Adipose tissue (tissue), 3 donors: ENCODE results near the gene PPFIA2. TPM values are rescaled to one million over a fixed set of nuclear protein-coding genes. Genes with fewer than 3 reads are reported as not detected.

Source experiments
- H3K27ac ChIP-seq: one replicate; pipeline ENCODE4 v1.5.1; 2013; ENCODE audit warnings: low read depth, low read length
- whole genome bisulfite sequencing, 3 donors: extraction: QIAGEN DNeasy Blood & Tissue Kit; methylation state at CpG; one replicate each; pipeline ENCODE4 v1.1.7; 2013; 5-methylcytosine and 5-hydroxymethylcytosine counted together
- polyA plus RNA-seq, 3 donors: library from polyadenylated mRNA; stranded (reverse); fragments of 200-250 nt; gene quantifications; one replicate each; pipeline ENCODE4 v1.2.3, GENCODE V29; 2013
- donor health status: healthy with polysubstance abuse.
- donor health status: Bipolar disorder and iron deficiency.
- donor health status: healthy.

Gene PPFIA2
- polyA plus RNA-seq, 3 donors, result 0.02 to 0.27 (median 0.22) TPM

GRCh38 chr12:81588235-81589008 lies 170.7 kb downstream of the PPFIA2 start:
- 16 to 61% (median 53%) methylated on average over 1 of the region's 1 CpG for WGBS, 3 donors
- H3K27ac ChIP-seq, result no peak overlapping the region

GRCh38 chr12:81585787-81586186 lies 173.4 kb downstream of the PPFIA2 start:
- no peak overlapping the region for H3K27ac ChIP-seq
- WGBS, 3 donors, result 51 to 55% (median 52%) methylated on average over 1 of the region's 1 CpG

GRCh38 chr12:81573228-81573627 lies 185.9 kb downstream of the PPFIA2 start:
- H3K27ac ChIP-seq, result no peak overlapping the region
- WGBS, 3 donors, result 63 to 70% (median 70%) methylated on average over 3 of the region's 3 CpGs

GRCh38 chr12:81572411-81572810 lies 186.7 kb downstream of the PPFIA2 start:
- H3K27ac ChIP-seq, result no peak overlapping the region

GRCh38 chr12:81570234-81570633 lies 188.9 kb downstream of the PPFIA2 start:
- no peak overlapping the region for H3K27ac ChIP-seq
- 72 to 80% (median 76%) methylated on average over 2 of the region's 2 CpGs for WGBS, 3 donors

More at GRCh38 chr12:81572411-81572810, 186.7 kb downstream of the PPFIA2 start:
- 35 to 51% (median 50%) methylated on average over 1 of the region's 1 CpG for WGBS, 3 donors

- no peak overlapping the region for H3K27ac ChIP-seq
- 77 to 87% (median 84%) methylated on average over 2 of the region's 2 CpGs for WGBS, 3 donors
Measured at GRCh38 chr12:81564237-81564636, 194.9 kb downstream of the PPFIA2 start.

GRCh38 chr12:81558031-81558430 lies 201.1 kb downstream of the PPFIA2 start:
- WGBS, 3 donors, result 73 to 83% (median 82%) methylated on average over 1 of the region's 1 CpG

GRCh38 chr12:81546811-81547210 lies 212.3 kb downstream of the PPFIA2 start:
- H3K27ac ChIP-seq, result no peak overlapping the region
- 75 to 86% (median 84%) methylated on average over 5 of the region's 5 CpGs for WGBS, 3 donors

More at GRCh38 chr12:81558031-81558430, 201.1 kb downstream of the PPFIA2 start:
- no peak overlapping the region for H3K27ac ChIP-seq

GRCh38 chr12:81543621-81544139 lies 215.5 kb downstream of the PPFIA2 start:
- WGBS, 3 donors, result 50 to 79% (median 72%) methylated on average over 4 of the region's 4 CpGs

GRCh38 chr12:81542065-81543010 lies 216.8 kb downstream of the PPFIA2 start:
- WGBS, 3 donors, result 69 to 76% (median 75%) methylated on average over 4 of the region's 4 CpGs
- H3K27ac ChIP-seq, result no peak overlapping the region

More at GRCh38 chr12:81543621-81544139, 215.5 kb downstream of the PPFIA2 start:
- H3K27ac ChIP-seq, result no peak overlapping the region

- no peak overlapping the region for H3K27ac ChIP-seq
Measured at GRCh38 chr12:81541121-81541520, 218.0 kb downstream of the PPFIA2 start.

GRCh38 chr12:81539279-81539678 lies 219.9 kb downstream of the PPFIA2 start:
- WGBS, 3 donors, result 64 to 69% (median 67%) methylated on average over 3 of the region's 3 CpGs
- H3K27ac ChIP-seq, result no peak overlapping the region

- H3K27ac ChIP-seq, result no peak overlapping the region
- 54 to 67% (median 62%) methylated on average over 2 of the region's 2 CpGs for WGBS, 3 donors
Measured at GRCh38 chr12:81533054-81533453, 226.1 kb downstream of the PPFIA2 start.

- H3K27ac ChIP-seq, result no peak overlapping the region
- WGBS, 3 donors, result 63 to 73% (median 73%) methylated on average over 2 of the region's 2 CpGs
Measured at GRCh38 chr12:81530352-81530751, 228.8 kb downstream of the PPFIA2 start.

- H3K27ac ChIP-seq, result no peak overlapping the region
- WGBS, 3 donors, result 67 to 77% (median 68%) methylated on average over 6 of the region's 6 CpGs
Measured at GRCh38 chr12:81520064-81520945, 238.8 kb downstream of the PPFIA2 start.

GRCh38 chr12:81518638-81519037 lies 240.5 kb downstream of the PPFIA2 start:
- WGBS, 3 donors, result 35 to 81% (median 78%) methylated on average over 1 of the region's 1 CpG
- H3K27ac ChIP-seq, result no peak overlapping the region

GRCh38 chr12:81517296-81517695 lies 241.9 kb downstream of the PPFIA2 start:
- H3K27ac ChIP-seq, result no peak overlapping the region
- whole genome bisulfite sequencing, 3 donors, result 83 to 86% (median 83%) methylated on average over 6 of the region's 6 CpGs
